ENCODE results near the gene CECR2.

Gene CECR2

GRCh38 chr22:17369439-17370025 is at the start of gene CECR2:
CECR2 (plus strand) TSS chr22:17369460; CDS start chr22:17369784, 324 bp downstream.
- DNase-seq (ENCODE audit: low spot score) (no peak), FAIRE-seq (no peak)

GRCh38 chr22:17319546-17319945 is 49.7 kb upstream of the CECR2 start:
- FAIRE-seq (no peak), DNase-seq (ENCODE audit: low spot score) (no peak)

DNA sequence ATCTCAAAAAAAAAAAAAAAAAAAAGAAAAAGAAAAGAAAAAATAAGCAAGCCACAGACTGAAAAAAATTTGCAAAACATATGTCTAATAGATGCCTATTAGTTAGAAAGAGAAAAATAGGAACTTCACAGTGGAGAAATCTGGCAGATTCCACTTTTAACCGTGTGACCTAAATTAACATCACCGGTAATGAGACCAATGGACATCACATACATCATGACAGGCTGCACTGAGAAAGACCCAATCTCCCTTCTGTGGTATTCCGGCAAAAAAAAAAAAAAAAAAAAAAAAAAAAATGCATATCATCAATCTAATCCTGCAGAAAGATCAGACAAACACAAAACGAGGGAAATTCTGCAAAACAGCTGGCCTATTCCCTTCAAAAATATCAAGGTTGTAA is 46.7 kb upstream of the CECR2 start:
- FAIRE-seq (no peak), DNase-seq (ENCODE audit: low spot score) (no peak)

DNA sequence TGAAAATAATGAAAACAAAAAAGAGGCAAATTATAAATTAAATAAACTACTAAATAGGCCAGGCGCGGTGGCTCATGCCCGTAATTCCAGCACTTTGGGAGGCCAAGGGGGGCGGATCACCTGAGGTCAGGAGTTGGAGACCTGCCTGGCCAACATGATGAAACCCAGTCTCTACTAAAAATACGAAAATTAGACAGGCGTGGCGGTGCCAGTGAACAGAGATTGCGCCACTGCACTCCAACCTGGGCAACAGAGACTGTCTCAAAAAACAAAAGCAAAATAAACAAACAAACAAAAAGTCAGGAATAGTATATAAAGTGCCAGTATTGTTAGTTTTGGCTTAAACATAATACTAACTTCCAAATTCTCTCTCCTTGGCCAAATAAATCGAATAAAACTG is 37.6 kb upstream of the CECR2 start:
- DNase-seq (ENCODE audit: low spot score) (no peak), FAIRE-seq (no peak)

- DNase-seq (ENCODE audit: low spot score): no peak
- FAIRE-seq: no peak
These were observed 37.0 kb upstream of the CECR2 start for GRCh38 chr22:17332109-17332800.

GRCh38 chr22:17334059-17334458 is 35.2 kb upstream of the CECR2 start:
- FAIRE-seq (no peak), DNase-seq (ENCODE audit: low spot score) (no peak)

- DNase-seq (ENCODE audit: low spot score): no peak
- FAIRE-seq: no peak
These were observed 34.3 kb upstream of the CECR2 start for GRCh38 chr22:17334983-17335382.

GRCh38 chr22:17336061-17336460 is 33.2 kb upstream of the CECR2 start:
- DNase-seq (ENCODE audit: low spot score) (no peak), FAIRE-seq (no peak)

DNA sequence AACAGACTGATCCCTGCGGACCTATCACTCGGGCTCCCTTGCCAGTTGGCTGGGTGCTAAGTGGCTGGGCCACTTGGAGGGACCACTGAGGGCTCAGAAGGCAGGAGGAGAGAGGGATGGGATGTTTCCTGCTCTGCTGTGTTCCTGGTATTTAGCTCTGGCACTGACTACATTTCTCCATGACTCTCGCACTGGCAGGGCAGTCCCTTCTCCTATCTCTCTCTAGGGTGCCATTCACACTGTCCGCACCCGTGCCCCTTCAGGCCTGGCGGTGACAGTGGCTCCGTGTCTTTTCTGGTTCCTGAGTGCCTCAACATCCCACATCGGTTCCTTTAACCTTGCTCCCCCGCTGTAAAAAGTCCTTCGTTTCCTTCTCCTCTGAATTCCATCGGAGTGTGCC is 31.6 kb upstream of the CECR2 start:
- DNase-seq (ENCODE audit: low spot score) (no peak), FAIRE-seq (no peak)

- no peak for FAIRE-seq
- no peak for DNase-seq (ENCODE audit: low spot score)
These were observed 30.1 kb upstream of the CECR2 start for GRCh38 chr22:17339095-17339693.

DNA sequence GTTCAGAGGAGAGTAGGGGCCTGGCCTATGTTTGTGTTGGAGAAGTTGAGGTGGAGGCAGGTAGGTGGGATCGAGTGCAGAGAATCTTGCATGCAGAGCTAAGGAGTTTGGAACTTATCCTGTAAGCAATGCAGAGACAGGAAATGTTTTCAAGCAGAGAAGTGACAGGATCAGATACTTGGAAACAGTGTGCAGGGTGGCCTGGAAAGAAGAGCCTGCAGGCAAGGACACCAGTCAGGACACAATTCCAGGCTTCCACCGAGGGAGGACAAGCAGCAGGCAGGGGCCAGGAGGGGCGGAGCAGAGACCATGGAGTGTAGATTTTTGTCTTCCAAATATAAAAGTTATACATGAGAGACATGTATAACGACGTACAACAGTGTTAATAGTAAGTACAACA is 26.9 kb upstream of the CECR2 start:
- no peak for FAIRE-seq
- no peak for DNase-seq (ENCODE audit: low spot score)

GRCh38 chr22:17343766-17344165 is 25.5 kb upstream of the CECR2 start:
- no peak for DNase-seq (ENCODE audit: low spot score)
- FAIRE-seq: no peak

GRCh38 chr22:17346578-17346977 is 22.7 kb upstream of the CECR2 start:
- FAIRE-seq (no peak), DNase-seq (ENCODE audit: low spot score) (no peak)

DNA sequence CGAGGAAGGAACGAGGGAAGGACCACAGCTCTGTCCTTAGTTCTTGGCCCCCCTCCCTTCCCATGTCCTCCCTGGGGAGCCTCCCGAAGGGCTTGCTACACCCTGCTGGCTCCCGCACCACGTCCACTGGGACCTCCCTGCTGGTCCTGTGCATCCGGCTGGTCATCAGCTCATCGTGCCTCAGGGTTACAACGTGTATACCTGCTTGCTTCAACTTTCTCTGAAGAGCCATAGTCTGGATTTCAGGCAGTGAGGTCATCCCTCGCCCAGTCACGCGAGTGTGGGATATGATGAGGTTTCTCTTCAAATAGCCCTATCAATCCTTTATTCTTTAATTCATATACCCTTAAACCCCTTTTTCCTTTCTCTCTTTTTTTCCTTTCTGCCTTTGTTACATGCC is 21.5 kb upstream of the CECR2 start:
- FAIRE-seq: no peak

GRCh38 chr22:17348464-17349103 is 20.7 kb upstream of the CECR2 start:
- FAIRE-seq (no peak), DNase-seq (ENCODE audit: low spot score) (no peak)

More for the DNA sequence above, 21.5 kb upstream of the CECR2 start:
- no peak for DNase-seq (ENCODE audit: low spot score)

DNA sequence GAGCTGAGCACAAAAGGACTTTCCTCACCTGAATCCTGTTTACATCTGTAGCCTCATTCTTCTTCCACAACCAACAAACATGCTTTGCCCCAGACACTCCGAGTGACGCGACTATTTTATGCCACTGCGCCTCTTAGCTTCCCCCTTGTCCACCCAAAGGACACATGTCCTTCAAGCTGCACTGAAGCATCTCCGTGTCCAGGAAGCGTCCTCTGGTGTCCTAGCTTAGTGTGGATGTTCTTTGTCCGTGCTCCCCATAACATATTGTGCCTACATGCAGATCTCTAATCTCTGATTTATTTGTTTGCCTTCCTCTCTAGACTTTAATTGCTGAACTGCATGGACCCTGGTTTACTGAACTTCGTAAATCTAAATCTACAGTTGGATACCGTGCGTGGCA is 20.1 kb upstream of the CECR2 start:
- DNase-seq (ENCODE audit: low spot score) (no peak), FAIRE-seq (no peak)

DNA sequence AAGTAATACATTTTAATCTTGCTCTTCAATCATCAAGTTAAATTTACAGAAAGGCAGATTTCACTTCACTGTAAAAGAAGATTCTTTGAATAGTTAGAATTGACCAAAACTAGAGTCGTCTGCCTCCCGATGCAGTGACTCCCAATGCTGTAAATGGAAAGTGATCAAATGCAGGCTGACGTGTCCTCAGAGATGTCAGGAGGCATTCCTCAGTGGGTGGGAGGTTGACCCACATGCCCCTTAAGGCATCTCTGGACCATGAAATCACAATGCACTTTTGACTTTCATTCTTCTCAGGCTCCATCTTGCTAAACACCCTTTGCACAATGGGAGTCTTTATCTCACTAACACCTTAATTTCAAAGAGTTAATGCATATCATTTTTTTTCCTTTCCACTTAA is 19.0 kb upstream of the CECR2 start:
- DNase-seq (ENCODE audit: low spot score) (no peak), FAIRE-seq (no peak)

GRCh38 chr22:17352798-17353197 is 16.5 kb upstream of the CECR2 start:
- FAIRE-seq (no peak), DNase-seq (ENCODE audit: low spot score) (no peak)

DNA sequence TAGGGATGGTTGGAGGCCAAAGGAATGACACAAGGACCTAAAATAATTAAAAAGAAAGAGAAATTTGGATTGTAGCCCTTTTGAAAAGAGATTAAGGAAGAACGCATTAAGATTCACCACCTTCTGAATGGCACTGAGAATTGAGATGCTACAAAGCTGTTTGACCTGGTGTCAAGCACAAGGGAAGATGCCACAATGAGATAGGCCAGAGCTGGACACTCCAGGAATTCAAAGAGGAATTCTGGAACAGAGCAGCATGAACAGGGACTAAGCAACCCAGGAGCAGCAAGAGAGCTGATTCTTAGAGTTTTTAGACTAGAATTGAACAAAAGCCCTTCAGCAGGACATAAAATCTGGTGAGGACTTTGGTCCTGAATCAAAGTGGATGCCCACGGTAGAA is 11.6 kb upstream of the CECR2 start:
- FAIRE-seq (no peak), DNase-seq (ENCODE audit: low spot score) (no peak)

DNA sequence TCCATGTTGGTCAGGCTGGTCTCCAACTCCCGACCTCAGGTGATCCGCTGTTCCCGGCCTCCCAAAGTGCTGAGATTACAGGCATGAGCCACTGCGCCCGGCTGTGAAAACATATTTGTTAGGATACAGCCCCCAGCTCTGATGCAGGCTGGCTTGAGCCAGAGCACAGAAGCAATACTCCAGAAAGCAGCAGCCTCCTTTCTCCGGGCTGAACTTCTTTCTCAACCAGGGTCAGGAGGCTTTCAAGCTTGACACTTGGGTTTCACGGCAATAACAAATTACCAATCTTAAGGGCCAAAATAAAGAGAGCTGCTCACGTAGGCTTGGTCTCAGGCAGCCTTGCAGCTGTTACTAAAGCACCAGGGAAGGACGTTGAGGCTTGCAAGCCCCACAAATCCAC is 10.8 kb upstream of the CECR2 start:
- FAIRE-seq: no peak

GRCh38 chr22:17359501-17359900 is 9.8 kb upstream of the CECR2 start:
- DNase-seq (ENCODE audit: low spot score) (no peak), FAIRE-seq (no peak)

More for the DNA sequence above, 10.8 kb upstream of the CECR2 start:
- no peak for DNase-seq (ENCODE audit: low spot score)

GRCh38 chr22:17366329-17366728 is 2.9 kb upstream of the CECR2 start:
- DNase-seq (ENCODE audit: low spot score) (no peak), FAIRE-seq (no peak)

DNA sequence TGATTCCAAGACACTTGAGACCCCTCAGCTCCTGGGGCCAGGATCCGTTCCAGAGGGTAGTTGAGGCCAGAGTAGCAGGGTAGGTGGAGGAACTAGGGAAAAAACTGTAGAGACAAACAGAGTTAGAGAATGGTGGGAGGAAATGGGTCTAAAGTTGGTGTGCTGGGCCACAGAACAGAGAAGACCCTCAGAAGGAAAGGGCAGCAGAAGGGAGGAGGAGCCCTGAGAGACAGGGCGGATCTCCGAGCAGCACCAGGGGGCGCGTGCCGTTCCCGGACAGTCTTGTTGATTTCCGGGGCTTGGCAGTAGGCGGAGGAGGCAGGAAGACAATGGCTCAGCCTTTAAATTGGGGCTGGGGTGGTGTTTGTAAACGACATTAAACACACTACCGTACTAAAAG is 2.4 kb upstream of the CECR2 start:
- FAIRE-seq (no peak), DNase-seq (ENCODE audit: low spot score) (no peak)
